HepG2 (cell line): ENCODE data around the gene RAI14. TPM values are rescaled to one million over a fixed set of nuclear protein-coding genes. Genes with fewer than 3 reads are reported as not detected.

Experiments used
- ATAC-seq: fragments of 200-7000 bp; cut with Tn5 transposase; 3 replicates; pipeline ENCODE4 v1.9.1; 2020; ENCODE audit warnings: mild to moderate bottlenecking, moderate library complexity
- BruUV-seq: library from RNA; stranded (reverse); fragments of 400-500 nt; replicated peaks from 2 replicates; lab custom pipeline; 2021; lab: Mats Ljungman, UMichigan
- CTCF ChIA-PET: fragments of 300-600 bp; formaldehyde crosslinking; extraction: SDS; loops from one replicate; lab custom pipeline; 2021; ENCODE audit warnings: low total read pairs, inconsistent platforms, low intra/inter-chr PET ratio; lab: Yijun Ruan, JAX
- POLR2A ChIA-PET: fragments of 350-600 bp; sonication (Branson Sonifier 250); formaldehyde crosslinking; loops from one replicate; lab custom pipeline; 2020; ENCODE audit warnings: antibody characterized with exemption, inconsistent platforms; lab: Yijun Ruan, JAX
- DNase-seq: peaks from one replicate; pipeline ENCODE4 v3.0.0-alpha.2; 2015; ENCODE audit warnings: low spot score
- FAIRE-seq: peaks from 3 replicates; lab custom pipeline; 2011; peaks lifted over from hg19 to GRCh38; lab: Jason Lieb, UNC
- H2AFZ ChIP-seq: one replicate; pipeline ENCODE4 v1.6.1; 2011; ENCODE audit warnings: low read length, inconsistent platforms
- H3K27ac ChIP-seq: fragments of 300-600 bp; 3 replicates; pipeline ENCODE4 v1.8.0; 2011; ENCODE audit warnings: mixed run types, mild to moderate bottlenecking, mixed read lengths, low read length, inconsistent platforms; ENCODE audit not compliant: insufficient read depth; ENCODE audit errors: extremely low read length
- H3K27me3 ChIP-seq, 2 experiments: fragments of 200-600 bp in 1 of 2; 2 replicates in 1 of 2; 3 replicates in 1 of 2; pipeline versions ENCODE4 v1.6.0 to v1.8.0; 2011; ENCODE audit warnings: low read length in 2 of 2, mild to moderate bottlenecking in 2 of 2, moderate library complexity in 2 of 2, inconsistent platforms in 1 of 2; ENCODE audit not compliant: insufficient read depth in 2 of 2, control insufficient read depth in 1 of 2
- H3K36me3 ChIP-seq, 2 experiments: fragments of 200-600 bp in 1 of 2; replicated peaks in 1 of 2; 2 replicates in 1 of 2; 3 replicates in 1 of 2; pipeline versions ENCODE4 v1.5.1 to v1.8.0; 2011; ENCODE audit warnings: low read length in 2 of 2, inconsistent platforms in 1 of 2; ENCODE audit not compliant: insufficient read depth in 2 of 2, control insufficient read depth in 1 of 2
- H3K4me1 ChIP-seq: 2 replicates; pipeline ENCODE4 v1.5.1; 2012; ENCODE audit warnings: low read length, inconsistent platforms; ENCODE audit not compliant: insufficient read depth
- H3K4me2 ChIP-seq: 2 replicates; pipeline ENCODE4 v1.6.0; 2011; ENCODE audit warnings: low read depth, low read length, inconsistent platforms
- H3K4me3 ChIP-seq, 3 experiments: fragments of 200-600 bp in 1 of 3; sonication (generic), shearing (Covaris generic) in 1 of 3; replicated peaks in 1 of 3; 2 replicates each; pipeline ENCODE4 v1.5.1; 2011 to 2016; ENCODE audit warnings: low read length in 3 of 3, inconsistent platforms in 2 of 3, low read depth in 2 of 3, mild to moderate bottlenecking in 2 of 3, control low read depth in 1 of 3, mixed read lengths in 1 of 3; ENCODE audit not compliant: insufficient read depth in 1 of 3
- H3K79me2 ChIP-seq: one replicate; pipeline ENCODE4 v1.6.1; 2011; ENCODE audit warnings: low read length, inconsistent platforms; ENCODE audit not compliant: insufficient read depth
- H3K9ac ChIP-seq: 2 replicates; pipeline ENCODE4 v1.6.0; 2011; ENCODE audit warnings: mild to moderate bottlenecking, low read depth, low read length, inconsistent platforms; ENCODE audit not compliant: insufficient read depth
- H3K9me3 ChIP-seq: 2 replicates; pipeline ENCODE4 v1.5.1; 2012; ENCODE audit warnings: mild to moderate bottlenecking, low read length
- H4K20me1 ChIP-seq: 2 replicates; pipeline ENCODE4 v1.6.0; 2011; ENCODE audit warnings: inconsistent platforms, mild to moderate bottlenecking, low read length, moderate library complexity; ENCODE audit not compliant: insufficient read depth
- CEBPB ChIP-seq: IDR thresholded peaks from 2 replicates; pipeline ENCODE4 v1.6.1; 2011; ENCODE audit warnings: low read depth, low read length, improper control_type of control experiment, borderline replicate concordance
- ERF ChIP-seq: IDR thresholded peaks from 2 replicates; pipeline ENCODE4 v1.6.1; 2018; ENCODE audit warnings: missing biosample characterization, missing genetic modification reagents
- GPBP1L1 ChIP-seq: sonication (generic); formaldehyde crosslinking; IDR thresholded peaks from 2 replicates; pipeline ENCODE4 v1.5.0; 2020; ENCODE audit warnings: mild to moderate bottlenecking, missing genetic modification reagents
- KDM4B ChIP-seq: sonication (generic); formaldehyde crosslinking; IDR thresholded peaks from 2 replicates; pipeline ENCODE4 v1.4.0; 2020; ENCODE audit warnings: missing genetic modification reagents
- MTA3 ChIP-seq: sonication (generic); formaldehyde crosslinking; IDR thresholded peaks from 2 replicates; pipeline ENCODE4 v1.4.0; 2020; ENCODE audit warnings: missing genetic modification reagents
- NFE2L2 ChIP-seq: fragments of 150-350 bp; IDR thresholded peaks from 2 replicates; pipeline ENCODE4 v1.6.1; 2014; ENCODE audit warnings: low read length
- NFYC ChIP-seq: IDR thresholded peaks from 2 replicates; pipeline ENCODE4 v1.6.1; 2016; ENCODE audit warnings: missing genetic modification reagents, missing compliant biosample characterization
- NR1H2 ChIP-seq: sonication (generic); formaldehyde crosslinking; IDR thresholded peaks from 2 replicates; pipeline ENCODE4 v1.8.1; 2022; ENCODE audit warnings: low read depth, missing genetic modification reagents, borderline replicate concordance
- RORA ChIP-seq: sonication (generic); formaldehyde crosslinking; IDR thresholded peaks from 2 replicates; pipeline ENCODE4 v1.5.0; 2020; ENCODE audit warnings: mild to moderate bottlenecking, missing genetic modification reagents, moderate library complexity
- SIN3B ChIP-seq: fragments of 150-350 bp; IDR thresholded peaks from 2 replicates; pipeline ENCODE4 v1.6.1; 2014; ENCODE audit warnings: low read length
- TAF1 ChIP-seq: sonication (generic); formaldehyde crosslinking; IDR thresholded peaks from 2 replicates; pipeline ENCODE4 v1.4.0; 2020; ENCODE audit warnings: missing genetic modification reagents
- YEATS2 ChIP-seq: sonication (generic); formaldehyde crosslinking; IDR thresholded peaks from 2 replicates; pipeline ENCODE4 v1.4.0; 2020; ENCODE audit warnings: missing genetic modification reagents, borderline replicate concordance
- ZFP36L1 ChIP-seq: sonication (generic); formaldehyde crosslinking; IDR thresholded peaks from 2 replicates; pipeline ENCODE4 v1.8.0; 2022; ENCODE audit warnings: mild to moderate bottlenecking, missing genetic modification reagents, moderate library complexity
- ZFYVE20 ChIP-seq: sonication (generic); formaldehyde crosslinking; IDR thresholded peaks from 2 replicates; pipeline ENCODE4 v1.8.0; 2023; ENCODE audit warnings: low read depth, mild to moderate bottlenecking, moderate library complexity, missing genetic modification reagents, borderline replicate concordance
- ZNF326 ChIP-seq: sonication (generic); formaldehyde crosslinking; IDR thresholded peaks from 2 replicates; pipeline ENCODE4 v1.4.0; 2020; ENCODE audit warnings: missing genetic modification reagents, borderline replicate concordance
- ZSCAN30 ChIP-seq: sonication (generic); formaldehyde crosslinking; IDR thresholded peaks from 2 replicates; pipeline ENCODE4 v1.5.0; 2020; ENCODE audit warnings: mild to moderate bottlenecking, missing genetic modification reagents
- WGBS: methylation state at CpG from one replicate; pipeline ENCODE4 v1.1.6; 2017; ENCODE audit warnings: low lambda C conversion rate; 5-methylcytosine and 5-hydroxymethylcytosine counted together
- in situ Hi-C: cut with HindIII; loops from 2 replicates; pipeline ENCODE4 v1.10.0; 2017; ENCODE audit warnings: low pct_unique_long_range_greater_than_20kb; ENCODE audit not compliant: extremely low pct_ligation_motif_present
- intact Hi-C: fragments of 100-400 bp; cut with micrococcal nuclease; formaldehyde crosslinking; loops from one replicate; pipeline ENCODE4 v1.10.0; 2022; ENCODE audit not compliant: unreplicated experiment
- polyA plus RNA-seq, 8 experiments: library from polyadenylated mRNA; depleted of rRNA in 3 of 8; stranded (reverse) in 7 of 8; unstranded in 1 of 8; fragments of >200 nt; fragmentation: Illumina TruSeq in 4 of 8; extraction: Trizol in 4 of 8; gene quantifications; 2 replicates each; pipeline versions ENCODE4 v1.2.1 to v1.2.3, GENCODE V29; 2011 to 2016; ENCODE audit warnings: low read depth in 4 of 8, missing spikeins in 1 of 8, mixed read lengths in 1 of 8; ENCODE audit not compliant: insufficient read depth in 1 of 8
- total RNA-seq, 5 experiments: library from RNA; depleted of rRNA; stranded (reverse); fragments of >200 nt; fragmentation: Illumina TruSeq; extraction: Trizol; gene quantifications; 2 replicates each; pipeline ENCODE4 v1.2.3, GENCODE V29; 2016; ENCODE audit warnings: low read depth in 1 of 5
- TF ChIP-seq, protein P1 (sequence below): sonication (generic); formaldehyde crosslinking; IDR thresholded peaks from 2 replicates; pipeline ENCODE4 v1.4.0; 2020; ENCODE audit warnings: missing genetic modification reagents

The RAI14 gene
- total and polyA plus RNA-seq, 2 of the 13 experiments (the other 11 are each of a cell fraction or from before 2014, with no cell fraction given): 12.6 to 18.2 TPM

DNA sequence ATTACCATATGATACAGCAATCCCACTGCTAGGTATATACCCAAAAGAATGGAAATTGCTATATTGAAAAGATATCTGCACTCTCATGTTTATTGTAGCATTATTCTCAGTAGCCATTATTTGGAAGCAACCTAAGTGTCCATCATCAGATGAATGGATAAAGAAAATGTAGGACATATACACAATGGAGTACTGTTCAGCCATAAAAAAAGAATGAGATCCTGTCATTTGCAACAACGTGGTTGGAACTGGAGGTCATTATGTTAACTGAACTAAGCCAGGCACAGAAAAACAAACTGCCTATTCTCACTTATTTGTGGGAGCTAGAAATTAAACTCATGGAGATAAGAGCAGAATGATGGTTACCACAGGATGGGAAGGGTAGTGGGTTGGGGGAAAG lies 119.8 kb downstream of the RAI14 start:
- Histone ChIP-seq H3K9ac (no peak overlapping the region), H3K4me2 (no peak overlapping the region), H3K4me3 (no peak overlapping the region), H2AFZ (no peak overlapping the region), H4K20me1 (no peaks in the 10 kb centered on the region), H3K36me3 (no peaks in the 10 kb centered on the region), H3K9me3 (no peaks in the 10 kb centered on the region), H3K4me1 (peaks cover 5% of the 10 kb centered on the region; the same call in 1 of the 2 replicates), H3K27ac (no peak overlapping the region), H3K79me2 (no peaks in the 10 kb centered on the region), H3K27me3 (no peaks in the 10 kb centered on the region)
- POLR2A ChIA-PET: no interaction called here
- FAIRE-seq: no peak
- DNase-seq: no peak
- intact Hi-C loops (no loop called here), in situ Hi-C loops (no loop called here)
- TF ChIP-seq ZFYVE20 (no peak), GPBP1L1 (CRISPR knock-in tag) (no peak), NFYC (no peak), NFE2L2 (no peak), SIN3B (no peak), ZFP36L1 (CRISPR knock-in tag) (no peak), NR1H2 (CRISPR knock-in tag) (no peak), ERF (no peak), CEBPB (no peak), KDM4B (CRISPR knock-in tag) (no peak), YEATS2 (CRISPR knock-in tag) (no peak), ZNF326 (no peak), RORA (CRISPR knock-in tag) (no peak), MTA3 (CRISPR knock-in tag) (no peak), TAF1 (CRISPR knock-in tag) (no peak), ZSCAN30 (CRISPR knock-in tag) (no peak)
- TF ChIP-seq, protein P1, sequence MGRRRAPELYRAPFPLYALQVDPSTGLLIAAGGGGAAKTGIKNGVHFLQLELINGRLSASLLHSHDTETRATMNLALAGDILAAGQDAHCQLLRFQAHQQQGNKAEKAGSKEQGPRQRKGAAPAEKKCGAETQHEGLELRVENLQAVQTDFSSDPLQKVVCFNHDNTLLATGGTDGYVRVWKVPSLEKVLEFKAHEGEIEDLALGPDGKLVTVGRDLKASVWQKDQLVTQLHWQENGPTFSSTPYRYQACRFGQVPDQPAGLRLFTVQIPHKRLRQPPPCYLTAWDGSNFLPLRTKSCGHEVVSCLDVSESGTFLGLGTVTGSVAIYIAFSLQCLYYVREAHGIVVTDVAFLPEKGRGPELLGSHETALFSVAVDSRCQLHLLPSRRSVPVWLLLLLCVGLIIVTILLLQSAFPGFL (CRISPR knock-in tag): no peak
- BruUV-seq: no TSS peak
- CTCF ChIA-PET: no interaction called here
- ATAC-seq: no peak
- 76% methylated on average over 1 of the region's 1 CpG for WGBS
